Activated CD8-positive, alpha-beta memory T cell treated with anti-CD3 and anti-CD28 coated beads for 48 hours (primary cell): Measurements from ENCODE around the gene ENTHD1.

ENCODE experiments used
- DNase-seq, 3 experiments: peaks; one replicate each; pipeline ENCODE4 v3.0.0-alpha.2; 2020; ENCODE audit warnings: low read depth in 2 of 3, low spot score in 2 of 3

ENTHD1 gene

DNA sequence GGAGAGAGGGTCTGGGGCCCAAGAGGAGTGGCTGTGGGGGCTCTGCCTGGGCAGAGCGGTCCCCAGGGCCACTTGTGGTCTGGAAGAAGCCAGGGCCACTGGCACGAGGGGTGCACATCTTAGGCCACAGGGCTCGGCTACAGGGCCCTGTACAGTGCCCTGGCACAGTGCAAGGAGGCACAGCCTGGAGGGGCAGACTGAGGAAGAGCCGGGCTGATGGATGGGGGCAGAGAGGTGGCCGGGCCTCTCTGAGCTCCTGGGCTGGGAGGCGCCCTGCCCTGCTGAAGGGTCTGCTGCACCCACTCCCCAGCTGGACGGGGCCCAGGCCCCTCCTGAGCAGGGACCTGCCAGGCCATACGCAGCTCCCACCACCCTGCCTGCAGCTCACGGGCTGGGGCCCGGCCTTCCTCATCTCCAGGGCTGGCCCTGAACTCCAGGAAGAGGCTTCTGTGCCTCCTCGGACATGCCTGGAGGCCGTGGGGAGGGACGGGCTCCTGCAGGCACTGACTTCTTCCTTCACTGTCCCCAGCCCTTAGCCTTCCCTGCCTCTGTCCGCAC, 199.5 kb downstream of the ENTHD1 start:
- no peak for DNase-seq
